ENCODE data around the gene CFAP74.

The CFAP74 gene

GRCh38 chr1:2032737-2033136, 29.2 kb upstream of the CFAP74 start:
- DNase-seq (ENCODE audit: extremely low spot score): no peak
- POLR2A ChIA-PET: no interaction called here
- CTCF ChIA-PET: interaction anchor here (4.2 kb wide), 1 partner anchor 12 kb away, joined by 17 read pairs; no protein-coding TSS in a partner anchor
- TF ChIP-seq, protein P1, sequence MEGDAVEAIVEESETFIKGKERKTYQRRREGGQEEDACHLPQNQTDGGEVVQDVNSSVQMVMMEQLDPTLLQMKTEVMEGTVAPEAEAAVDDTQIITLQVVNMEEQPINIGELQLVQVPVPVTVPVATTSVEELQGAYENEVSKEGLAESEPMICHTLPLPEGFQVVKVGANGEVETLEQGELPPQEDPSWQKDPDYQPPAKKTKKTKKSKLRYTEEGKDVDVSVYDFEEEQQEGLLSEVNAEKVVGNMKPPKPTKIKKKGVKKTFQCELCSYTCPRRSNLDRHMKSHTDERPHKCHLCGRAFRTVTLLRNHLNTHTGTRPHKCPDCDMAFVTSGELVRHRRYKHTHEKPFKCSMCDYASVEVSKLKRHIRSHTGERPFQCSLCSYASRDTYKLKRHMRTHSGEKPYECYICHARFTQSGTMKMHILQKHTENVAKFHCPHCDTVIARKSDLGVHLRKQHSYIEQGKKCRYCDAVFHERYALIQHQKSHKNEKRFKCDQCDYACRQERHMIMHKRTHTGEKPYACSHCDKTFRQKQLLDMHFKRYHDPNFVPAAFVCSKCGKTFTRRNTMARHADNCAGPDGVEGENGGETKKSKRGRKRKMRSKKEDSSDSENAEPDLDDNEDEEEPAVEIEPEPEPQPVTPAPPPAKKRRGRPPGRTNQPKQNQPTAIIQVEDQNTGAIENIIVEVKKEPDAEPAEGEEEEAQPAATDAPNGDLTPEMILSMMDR (IDR thresholded peaks at IDR 0.05; ENCODE audit: control extremely low read depth, extremely low read depth, low read depth, missing control alignments): no peak

DNA sequence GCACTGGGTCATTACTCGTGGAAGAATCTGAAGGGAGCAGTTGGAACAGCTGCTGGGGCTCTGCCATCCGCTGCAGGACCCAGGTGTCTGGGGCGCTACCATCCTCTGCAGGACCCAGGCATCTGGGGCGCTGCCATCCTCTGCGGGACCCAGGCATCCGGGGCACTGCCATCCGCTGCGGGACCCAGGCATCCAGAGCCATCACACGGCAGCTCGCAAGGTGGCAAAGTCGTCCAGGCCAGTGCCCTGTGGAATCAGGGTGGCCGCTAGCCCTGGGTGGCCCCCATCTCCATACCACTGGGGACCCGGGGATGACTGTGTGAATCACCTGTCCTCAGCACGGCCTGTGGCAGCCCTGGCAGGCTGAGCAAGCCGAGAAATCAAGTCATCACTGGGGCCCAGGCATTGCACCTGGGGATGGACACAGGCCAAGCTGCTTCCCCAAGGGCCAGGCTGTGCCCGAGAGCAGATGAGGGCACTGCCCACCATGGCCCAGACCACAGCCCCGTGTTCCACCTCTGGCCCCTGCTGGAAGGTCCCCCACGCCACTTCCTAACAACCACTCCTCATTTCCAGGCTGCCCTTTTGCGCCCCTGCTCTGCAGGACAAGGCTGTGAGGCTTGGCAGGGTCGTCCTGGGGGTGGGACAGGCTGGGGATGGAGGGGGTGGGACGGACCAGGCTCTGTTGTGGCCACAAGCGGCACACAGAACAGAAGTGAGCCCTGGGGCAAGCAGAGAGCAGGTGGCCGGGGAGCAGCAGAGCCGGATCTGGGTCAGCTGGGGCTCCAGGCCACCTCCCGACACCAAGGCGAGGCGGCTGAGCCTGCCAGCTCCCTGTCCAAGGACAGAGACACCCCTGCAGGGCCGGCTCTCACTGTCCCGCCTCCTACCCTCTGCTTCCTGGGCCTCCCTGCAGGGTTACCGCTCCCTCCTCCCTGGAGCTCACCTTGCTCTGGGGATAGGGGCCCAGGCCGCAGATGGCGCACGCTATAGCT, 28.3 kb upstream of the CFAP74 start:
- POLR2A ChIA-PET: no interaction called here
- TF ChIP-seq, protein P1 (IDR thresholded peaks at IDR 0.05; ENCODE audit: control extremely low read depth, extremely low read depth, low read depth, missing control alignments): no peak
- DNase-seq (ENCODE audit: extremely low spot score): no peak
- CTCF ChIA-PET: interaction anchor here (2.1 kb wide), 1 partner anchor 13 kb away, joined by 8 read pairs; no protein-coding TSS in a partner anchor

DNA sequence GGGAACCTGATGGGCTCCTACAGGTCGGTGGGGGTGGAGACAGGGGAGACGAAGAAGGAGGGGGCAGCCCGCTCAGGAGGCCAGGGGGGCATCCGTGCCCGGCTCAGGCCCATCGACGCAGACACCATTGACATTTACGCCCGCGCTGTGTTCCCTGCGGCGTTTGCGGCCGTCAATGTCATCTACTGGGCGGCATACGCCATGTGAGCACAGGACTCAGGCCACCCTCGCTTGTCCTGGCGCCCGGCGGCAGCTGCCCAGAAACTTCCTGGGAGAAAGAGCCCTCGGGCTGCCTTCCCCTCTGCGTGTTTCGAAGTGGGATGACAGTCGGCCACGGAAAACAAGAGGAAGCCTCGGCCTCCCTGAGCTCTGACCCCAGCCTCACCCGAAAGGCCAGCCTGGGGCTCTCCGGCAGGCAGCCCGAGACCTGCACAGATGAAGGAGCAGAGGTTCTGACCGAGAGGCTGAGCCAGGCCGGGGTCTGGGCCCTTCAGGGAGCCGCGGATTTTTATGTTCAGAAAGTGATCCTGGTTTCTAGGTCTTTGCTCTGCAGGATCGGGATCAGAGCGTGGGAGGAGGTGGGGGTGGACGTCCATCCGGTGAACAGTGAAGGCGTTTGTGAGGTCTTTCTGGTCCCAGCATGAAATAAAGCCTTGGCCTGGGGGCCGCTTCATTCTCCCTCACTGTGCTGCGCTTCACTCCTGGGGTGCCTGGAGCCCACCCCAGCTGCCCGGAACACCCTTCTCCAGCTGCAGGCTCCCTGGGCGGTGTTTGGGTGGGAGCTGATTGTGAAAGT, 26.7 kb upstream of the CFAP74 start:
- CTCF ChIA-PET: interaction anchor here (0.9 to 2.1 kb wide), 2 partner anchors 11 to 15 kb away, joined by 3 to 8 read pairs; no protein-coding TSS in a partner anchor
- POLR2A ChIA-PET: no interaction called here
- DNase-seq (ENCODE audit: extremely low spot score): no peak
- TF ChIP-seq, protein P1 (IDR thresholded peaks at IDR 0.05; ENCODE audit: control extremely low read depth, extremely low read depth, low read depth, missing control alignments): no peak

- ChIA-PET CTCF (interaction anchor here (1.7 kb wide), 1 partner anchor 15 kb away, joined by 7 read pairs; no protein-coding TSS in a partner anchor), POLR2A (no interaction called here)
- no peak for DNase-seq (ENCODE audit: extremely low spot score)
- TF ChIP-seq, protein P1 (IDR thresholded peaks at IDR 0.05; ENCODE audit: control extremely low read depth, extremely low read depth, low read depth, missing control alignments): no peak
These were observed 26.0 kb upstream of the CFAP74 start for GRCh38 chr1:2029561-2029960.

DNA sequence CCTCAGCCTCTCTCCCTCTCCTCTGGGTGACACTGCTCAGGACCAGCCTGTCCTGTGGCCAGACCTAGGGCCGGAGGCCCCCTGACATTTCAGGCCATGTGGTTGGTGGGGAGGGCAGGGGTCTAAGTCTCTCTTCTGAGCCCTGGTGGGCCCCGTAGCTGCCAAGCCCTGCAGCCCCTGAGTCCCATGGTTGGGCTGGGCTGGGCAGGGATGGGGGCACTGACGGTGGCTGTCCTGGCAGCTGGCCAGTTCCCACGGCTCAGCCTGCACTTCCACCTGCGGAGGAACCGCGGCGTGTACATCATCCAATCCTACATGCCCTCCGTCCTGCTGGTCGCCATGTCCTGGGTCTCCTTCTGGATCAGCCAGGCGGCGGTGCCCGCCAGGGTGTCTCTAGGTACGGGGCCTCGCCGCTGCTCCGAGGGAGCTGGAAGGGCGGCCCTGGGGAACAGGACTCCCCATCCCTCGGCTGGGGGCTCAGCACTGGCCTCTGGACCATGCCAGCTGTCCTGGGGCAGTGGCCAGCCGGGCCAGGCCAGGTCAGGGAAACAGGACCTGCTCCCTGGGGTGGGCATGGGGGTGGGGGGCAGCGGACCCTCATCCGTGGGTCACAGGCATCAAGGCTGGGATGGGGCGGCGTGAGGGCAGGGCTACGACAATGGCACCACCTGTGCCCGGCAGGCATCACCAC, 25.4 kb upstream of the CFAP74 start:
- TF ChIP-seq, protein P1 (IDR thresholded peaks at IDR 0.05; ENCODE audit: control extremely low read depth, extremely low read depth, low read depth, missing control alignments): no peak
- ChIA-PET POLR2A (no interaction called here), CTCF (interaction anchor here (1.7 kb wide), 1 partner anchor 15 kb away, joined by 7 read pairs; no protein-coding TSS in a partner anchor)
- no peak for DNase-seq (ENCODE audit: extremely low spot score)
